Nephron progenitor cell (in vitro differentiated cells): ENCODE measurements around the gene RIPOR3.
"Not testable (repeated sequence)": the region's sequence is repeated elsewhere in the genome, so short reads cannot be mapped to it uniquely, and the experiment has no call there.

Experiments
- DNase-seq: peaks from one replicate; pipeline ENCODE4 v3.0.0; 2021
- H3K27ac Mint-ChIP-seq: 2 replicates; pipeline ENCODE4 v1.8.0; 2021; ENCODE audit warnings: mild to moderate bottlenecking, moderate library complexity, mixed read lengths
- H3K27me3 Mint-ChIP-seq: 2 replicates; pipeline ENCODE4 v1.8.0; 2021; ENCODE audit warnings: mild to moderate bottlenecking, low read depth, mixed read lengths; ENCODE audit not compliant: poor library complexity
- H3K36me3 Mint-ChIP-seq: 2 replicates; pipeline ENCODE4 v1.8.0; 2021; ENCODE audit warnings: low read depth, mixed read lengths
- H3K4me1 Mint-ChIP-seq: 2 replicates; pipeline ENCODE4 v1.8.0; 2021; ENCODE audit warnings: mixed read lengths
- H3K4me3 Mint-ChIP-seq: 2 replicates; pipeline ENCODE4 v1.8.0; 2021; ENCODE audit warnings: mild to moderate bottlenecking, moderate library complexity, mixed read lengths
- H3K9me3 Mint-ChIP-seq: 2 replicates; pipeline ENCODE4 v1.8.0; 2021; ENCODE audit warnings: mild to moderate bottlenecking, moderate library complexity, mixed read lengths
- TF ChIP-seq, protein P1 (sequence below): fragments of 200-600 bp; sonication (generic); IDR thresholded peaks from 2 replicates; pipeline ENCODE4 v1.5.0; 2021; ENCODE audit warnings: antibody characterized with exemption

The RIPOR3 gene

DNA sequence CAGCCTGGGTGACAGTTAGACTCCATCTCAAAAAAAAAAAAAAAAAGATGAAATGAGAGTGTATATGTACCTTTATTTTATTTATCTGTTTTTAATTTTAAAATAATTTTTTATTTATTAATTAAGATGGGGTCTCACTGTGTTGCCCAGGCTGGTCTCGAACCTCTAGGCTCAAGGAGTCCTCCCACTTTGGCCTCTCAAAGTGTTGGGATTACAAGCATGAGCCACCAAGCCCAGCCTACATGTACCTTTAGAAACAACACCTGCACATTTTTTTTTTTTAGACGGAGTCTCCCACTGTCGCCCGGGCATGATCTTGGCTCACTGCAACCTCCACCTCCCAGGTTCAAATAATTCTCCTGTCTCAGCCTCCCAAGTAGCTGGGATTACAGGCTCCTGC lies 28.0 kb upstream of the RIPOR3 start:
- no peak for DNase-seq
- Mint-ChIP-seq H3K27me3 (no peaks in the 10 kb centered on the region), H3K4me3 (no peak overlapping the region), H3K9me3 (no peaks in the 10 kb centered on the region), H3K27ac (no peak overlapping the region), H3K4me1 (peaks cover 40% of the 10 kb centered on the region), H3K36me3 (no peaks in the 10 kb centered on the region)
- TF ChIP-seq, protein P1, sequence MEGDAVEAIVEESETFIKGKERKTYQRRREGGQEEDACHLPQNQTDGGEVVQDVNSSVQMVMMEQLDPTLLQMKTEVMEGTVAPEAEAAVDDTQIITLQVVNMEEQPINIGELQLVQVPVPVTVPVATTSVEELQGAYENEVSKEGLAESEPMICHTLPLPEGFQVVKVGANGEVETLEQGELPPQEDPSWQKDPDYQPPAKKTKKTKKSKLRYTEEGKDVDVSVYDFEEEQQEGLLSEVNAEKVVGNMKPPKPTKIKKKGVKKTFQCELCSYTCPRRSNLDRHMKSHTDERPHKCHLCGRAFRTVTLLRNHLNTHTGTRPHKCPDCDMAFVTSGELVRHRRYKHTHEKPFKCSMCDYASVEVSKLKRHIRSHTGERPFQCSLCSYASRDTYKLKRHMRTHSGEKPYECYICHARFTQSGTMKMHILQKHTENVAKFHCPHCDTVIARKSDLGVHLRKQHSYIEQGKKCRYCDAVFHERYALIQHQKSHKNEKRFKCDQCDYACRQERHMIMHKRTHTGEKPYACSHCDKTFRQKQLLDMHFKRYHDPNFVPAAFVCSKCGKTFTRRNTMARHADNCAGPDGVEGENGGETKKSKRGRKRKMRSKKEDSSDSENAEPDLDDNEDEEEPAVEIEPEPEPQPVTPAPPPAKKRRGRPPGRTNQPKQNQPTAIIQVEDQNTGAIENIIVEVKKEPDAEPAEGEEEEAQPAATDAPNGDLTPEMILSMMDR: no peak

DNA sequence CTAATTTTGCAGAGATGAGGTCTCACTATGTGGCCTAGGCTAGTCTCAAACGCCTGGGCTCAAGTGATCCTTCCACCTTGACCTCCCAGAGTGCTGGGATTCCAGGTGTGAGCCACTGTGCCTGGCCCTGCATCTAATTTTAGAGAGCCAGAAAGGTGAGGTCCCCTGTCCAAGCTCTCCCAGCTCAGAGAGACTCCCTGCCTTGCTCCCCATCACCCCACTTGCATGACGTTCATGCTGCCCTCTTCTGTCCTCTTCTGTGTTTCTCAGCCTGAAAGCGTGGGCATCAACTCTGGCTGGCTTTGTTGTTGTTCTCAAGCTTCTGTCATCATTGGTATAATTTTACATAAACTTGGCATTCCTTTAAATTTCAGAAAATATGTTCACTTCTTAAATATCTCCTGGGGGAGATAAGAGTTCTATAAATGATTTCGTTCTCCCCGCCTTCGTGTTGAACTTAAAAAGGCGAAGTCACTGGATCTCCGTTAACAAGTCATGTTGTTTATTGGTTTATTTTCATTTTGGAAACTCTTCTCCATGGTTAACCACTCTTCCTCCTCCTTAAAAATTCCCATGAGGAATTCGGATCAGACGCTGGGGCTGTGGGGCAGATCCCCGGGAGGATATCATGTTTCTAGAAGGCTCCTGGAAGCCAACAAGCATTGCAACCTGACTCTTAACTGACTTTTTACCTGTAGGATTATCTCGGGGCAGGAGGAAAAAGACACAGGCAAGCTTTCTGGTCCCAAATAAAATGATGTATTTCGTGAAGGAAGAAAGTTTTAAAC lies 26.8 kb upstream of the RIPOR3 start:
- no peaks in the 10 kb centered on the region for H3K27me3 Mint-ChIP-seq
- DNase-seq: peak; percentile 38
- no peaks in the 10 kb centered on the region for H3K9me3 Mint-ChIP-seq
- H3K27ac Mint-ChIP-seq: peak overlapping the region; percentile 91
- H3K4me3 Mint-ChIP-seq: peak overlapping the region; percentile 64
- H3K36me3 Mint-ChIP-seq: no peaks in the 10 kb centered on the region
- TF ChIP-seq, protein P1: no peak
- peaks cover 46% of the 10 kb centered on the region for H3K4me1 Mint-ChIP-seq

DNA sequence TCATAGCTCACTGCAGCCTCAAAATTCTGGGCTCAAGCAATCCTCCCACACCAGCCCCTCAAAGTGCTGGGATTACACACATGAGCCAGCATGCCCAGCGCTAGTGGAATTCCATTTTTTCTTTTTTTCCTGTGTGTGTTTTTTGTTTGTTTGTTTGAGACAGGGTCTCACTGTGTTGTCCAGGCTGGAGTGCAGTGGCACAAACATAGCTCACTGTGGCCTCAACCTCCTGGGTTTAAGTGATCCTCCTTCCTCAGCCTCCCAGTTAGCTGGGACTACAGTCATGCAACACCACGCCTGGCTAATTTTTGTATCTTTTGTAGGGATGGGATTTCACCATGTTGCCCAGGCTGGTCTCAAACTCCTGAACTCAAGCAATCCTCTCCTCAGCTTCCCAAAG lies 26.0 kb upstream of the RIPOR3 start:
- H3K36me3 Mint-ChIP-seq: no peaks in the 10 kb centered on the region
- H3K4me1 Mint-ChIP-seq: peaks cover 49% of the 10 kb centered on the region
- TF ChIP-seq, protein P1: no peak
- H3K4me3 Mint-ChIP-seq: no peak overlapping the region
- H3K27ac Mint-ChIP-seq: peak overlapping the region; percentile 91
- no peaks in the 10 kb centered on the region for H3K9me3 Mint-ChIP-seq
- H3K27me3 Mint-ChIP-seq: no peaks in the 10 kb centered on the region
- DNase-seq: no peak

DNA sequence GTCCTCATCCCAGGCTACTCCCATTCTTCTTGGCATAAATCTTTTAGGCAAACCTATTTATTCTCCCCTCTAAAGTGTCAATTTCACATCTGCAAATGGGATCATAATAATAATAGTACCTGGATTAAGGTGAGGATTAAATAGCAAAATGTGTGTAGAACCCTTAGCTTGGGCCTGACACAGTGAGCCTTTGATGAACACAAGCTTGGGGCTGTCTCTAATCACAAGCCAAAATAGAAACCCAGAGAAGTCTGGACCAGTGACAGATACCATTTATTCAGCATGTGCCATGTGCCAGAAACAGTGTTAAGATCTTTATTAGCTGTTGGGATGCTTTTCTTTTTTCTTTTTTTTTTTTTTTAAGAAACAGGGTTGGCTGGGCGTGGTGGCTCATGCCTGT lies 25.2 kb upstream of the RIPOR3 start:
- no peak for DNase-seq
- H3K9me3 Mint-ChIP-seq: no peaks in the 10 kb centered on the region
- no peaks in the 10 kb centered on the region for H3K27me3 Mint-ChIP-seq
- peaks cover 48% of the 10 kb centered on the region for H3K4me1 Mint-ChIP-seq
- H3K4me3 Mint-ChIP-seq: no peak overlapping the region
- no peaks in the 10 kb centered on the region for H3K36me3 Mint-ChIP-seq
- TF ChIP-seq, protein P1: no peak
- H3K27ac Mint-ChIP-seq: no peak overlapping the region

DNA sequence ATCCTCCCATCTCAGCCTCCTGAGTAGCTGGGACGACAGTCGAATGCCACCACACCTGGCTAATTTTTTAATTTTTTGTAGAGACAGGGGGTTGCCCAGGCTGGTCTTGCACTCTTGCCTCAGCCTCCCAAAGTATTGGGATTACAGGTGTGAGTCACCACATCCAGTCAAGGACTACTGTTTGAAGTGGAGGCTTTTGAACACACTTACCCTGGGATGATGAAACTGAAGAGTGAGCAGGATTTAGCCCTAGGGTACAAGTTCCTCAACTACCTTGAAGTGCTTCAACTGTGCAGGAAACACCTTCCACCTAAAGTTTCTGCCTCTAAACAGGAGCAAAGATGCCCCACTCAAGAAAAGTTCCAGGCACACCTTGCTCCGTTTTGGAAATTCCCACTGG lies 24.4 kb upstream of the RIPOR3 start:
- Mint-ChIP-seq H3K27ac (no peak overlapping the region), H3K9me3 (no peaks in the 10 kb centered on the region), H3K27me3 (no peaks in the 10 kb centered on the region), H3K4me1 (peaks cover 55% of the 10 kb centered on the region), H3K36me3 (no peaks in the 10 kb centered on the region), H3K4me3 (no peak overlapping the region)
- TF ChIP-seq, protein P1: no peak
- DNase-seq: no peak

DNA sequence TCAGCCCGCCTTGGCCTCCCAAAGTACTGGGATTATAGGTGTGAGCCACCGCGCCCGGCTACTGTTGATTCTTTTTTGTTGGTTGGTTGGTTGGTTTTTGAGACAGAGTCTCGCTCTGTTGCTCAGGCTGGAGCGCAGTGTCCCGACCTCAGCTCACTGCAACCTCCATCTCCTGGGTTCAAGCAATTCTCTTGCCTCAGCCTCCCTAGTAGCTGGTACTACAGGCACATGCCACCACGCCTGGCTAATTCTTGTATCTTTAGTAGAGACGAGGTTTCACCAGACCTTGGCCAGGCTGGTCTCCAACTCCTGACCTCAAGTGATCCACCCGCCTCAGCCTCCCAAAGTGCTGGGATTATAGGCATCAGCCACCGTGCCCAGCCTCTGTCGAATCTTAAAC lies 23.1 kb upstream of the RIPOR3 start:
- H3K9me3 Mint-ChIP-seq, H3K4me3 Mint-ChIP-seq, H3K27ac Mint-ChIP-seq, H3K36me3 Mint-ChIP-seq, H3K27me3 Mint-ChIP-seq, DNase-seq: not testable (repeated sequence)
- peaks cover 53% of the 10 kb centered on the region for H3K4me1 Mint-ChIP-seq
